HG03558 (cell line): Measurements from ENCODE around the gene FKBP15.

Source experiments
- ATAC-seq: cut with Tn5 transposase; IDR thresholded peaks from one replicate; pipeline ENCODE4 v1.9.1; 2021; ENCODE audit warnings: moderate number of reproducible peaks; ENCODE audit not compliant: unreplicated experiment; ENCODE audit errors: extremely low read depth

The FKBP15 gene

GRCh38 chr9:113184539-113184938, 36.5 kb downstream of the FKBP15 start:
- ATAC-seq: no peak

DNA sequence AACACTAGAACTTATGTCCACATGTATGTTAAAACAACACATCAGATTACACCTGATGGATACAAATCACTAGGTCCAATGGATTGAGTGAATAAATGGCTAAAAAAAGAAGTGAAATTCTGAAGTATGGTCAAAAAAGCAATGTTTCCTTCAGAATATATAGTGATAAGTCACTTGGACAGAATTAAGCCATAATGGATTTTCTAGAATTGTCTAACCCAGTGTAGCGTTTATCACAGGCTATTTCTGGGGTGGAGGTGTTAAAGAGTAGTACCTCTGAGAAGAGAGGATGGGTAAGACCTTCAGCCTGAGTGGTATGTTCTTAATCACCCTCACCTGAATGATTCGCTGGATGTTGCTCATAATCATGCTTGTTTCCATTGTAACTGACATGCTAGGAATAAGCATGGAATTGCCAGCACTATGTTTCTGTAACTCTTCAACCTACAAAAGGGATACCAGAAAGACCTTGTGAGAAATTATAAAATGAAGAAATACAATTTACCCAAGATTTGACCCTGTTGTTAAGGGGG, 37.1 kb downstream of the FKBP15 start:
- ATAC-seq: no peak

GRCh38 chr9:113181165-113181564, 39.9 kb downstream of the FKBP15 start:
- no peak for ATAC-seq

DNA sequence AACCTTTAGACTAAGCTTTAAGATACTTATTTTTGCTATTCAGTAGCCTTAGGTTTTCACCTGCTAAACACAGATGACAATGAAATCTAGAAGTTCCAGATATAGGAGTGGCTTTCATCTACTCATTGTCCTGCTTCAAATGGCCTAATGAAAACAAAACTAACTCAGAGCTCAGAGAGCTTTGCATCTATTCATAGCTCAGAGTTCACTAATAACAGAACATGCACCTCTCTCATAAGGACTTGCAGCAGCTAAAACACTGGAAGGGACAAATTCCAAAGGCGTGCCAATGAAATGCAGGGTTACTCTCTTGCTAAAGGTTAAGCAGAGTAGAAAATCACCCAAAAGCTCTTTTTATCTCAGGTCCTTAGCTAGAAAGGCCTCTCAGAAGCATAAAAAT, 41.2 kb downstream of the FKBP15 start:
- no peak for ATAC-seq

DNA sequence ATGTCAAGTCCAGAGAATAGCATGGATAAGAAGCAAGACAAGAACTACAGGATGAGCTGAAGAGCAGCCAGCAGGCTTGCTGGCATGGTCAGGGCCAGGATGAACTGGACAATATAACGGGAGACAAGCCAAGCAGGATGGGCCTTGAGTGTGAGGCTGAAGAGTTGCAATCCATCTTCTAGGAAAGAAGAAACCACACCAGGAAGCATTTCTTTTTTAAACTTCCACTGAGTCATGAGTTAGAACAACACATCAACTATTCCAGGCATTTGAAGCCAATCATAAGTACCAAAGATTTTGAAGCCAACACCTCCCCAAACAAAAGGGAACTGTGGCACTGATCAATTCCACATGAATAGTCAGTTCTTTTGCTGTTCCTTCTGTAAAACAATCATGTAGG, 43.0 kb downstream of the FKBP15 start:
- no peak for ATAC-seq

DNA sequence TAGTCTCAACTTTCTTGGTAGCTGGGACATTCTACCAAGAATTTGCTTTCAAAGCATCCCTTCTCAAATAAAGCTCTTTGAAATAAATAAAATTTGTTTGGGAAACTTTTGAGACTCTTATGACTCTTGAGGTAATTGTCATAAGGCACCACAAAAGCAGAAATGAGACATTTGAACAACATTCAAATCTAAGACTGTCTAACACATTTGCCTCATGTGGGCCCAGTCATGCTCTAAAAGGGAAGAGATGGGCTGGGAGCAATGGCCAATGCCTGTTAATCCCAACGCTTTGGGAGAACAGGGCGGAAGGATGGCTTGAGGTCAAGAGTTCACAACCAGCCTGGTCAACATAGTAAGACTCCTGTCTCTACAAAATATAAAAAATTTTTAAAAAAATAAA, 43.8 kb downstream of the FKBP15 start:
- no peak for ATAC-seq

DNA sequence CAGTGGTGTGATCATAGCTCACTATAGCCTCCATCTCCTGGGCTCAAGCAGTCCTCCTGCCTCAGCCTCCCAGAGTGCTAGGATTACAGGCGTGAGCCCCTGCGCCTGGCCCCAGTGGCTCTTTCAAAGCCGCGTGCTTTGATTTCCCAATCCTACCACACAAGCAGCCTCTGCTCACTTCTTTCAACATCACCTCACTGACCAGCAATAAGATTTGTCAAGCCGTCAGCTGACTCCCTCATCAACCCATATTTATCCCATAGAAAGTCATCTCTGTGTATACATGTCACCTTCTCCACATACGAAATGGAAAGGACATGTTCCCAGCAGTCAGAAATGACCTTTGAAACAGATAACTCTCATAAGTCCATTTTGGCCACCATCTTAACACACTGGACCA, 44.3 kb downstream of the FKBP15 start:
- ATAC-seq: no peak

- no peak for ATAC-seq
These were observed 47.7 kb downstream of the FKBP15 start for GRCh38 chr9:113173341-113173740.

GRCh38 chr9:113168809-113169208, 52.3 kb downstream of the FKBP15 start:
- ATAC-seq: no peak

- ATAC-seq: no peak
These were observed 55.0 kb downstream of the FKBP15 start for GRCh38 chr9:113166039-113166438.

DNA sequence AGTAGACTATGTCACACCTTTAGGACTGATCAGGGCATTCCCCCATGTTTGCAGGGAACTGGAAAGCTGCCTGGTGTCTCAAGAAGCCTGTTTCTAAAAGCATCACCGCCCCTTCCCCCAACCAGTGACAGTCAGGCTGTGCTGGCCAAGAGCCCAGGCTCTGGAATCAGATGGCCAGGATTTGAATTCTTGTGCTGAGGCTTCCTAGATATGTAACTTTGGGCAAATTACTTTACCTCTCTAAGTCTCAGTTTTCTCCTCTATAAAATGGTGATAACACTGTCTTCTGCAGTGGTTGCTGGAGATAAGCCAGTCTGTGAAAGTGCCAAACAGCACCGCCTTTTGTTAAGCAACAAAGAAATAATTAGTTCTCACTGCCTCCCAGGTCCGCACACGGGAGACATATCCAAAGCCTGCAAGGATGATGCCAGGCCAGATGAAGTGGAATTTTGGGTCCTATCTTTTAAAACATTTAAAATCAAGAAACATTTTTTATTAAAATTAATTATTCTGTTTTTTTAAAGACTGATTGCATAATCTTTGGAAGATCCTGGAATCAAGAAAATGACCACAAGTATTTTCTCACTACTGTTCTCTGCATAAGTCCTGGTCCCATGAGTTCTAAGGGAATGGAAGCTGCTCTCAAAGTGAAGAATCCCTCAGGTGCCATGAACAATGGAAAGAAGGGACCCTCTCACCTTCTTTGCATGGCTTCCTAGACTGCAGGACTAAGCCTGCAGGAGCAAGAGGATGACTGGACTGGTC, 56.4 kb downstream of the FKBP15 start:
- ATAC-seq: no peak

GRCh38 chr9:113163001-113163400, 58.1 kb downstream of the FKBP15 start:
- no peak for ATAC-seq

DNA sequence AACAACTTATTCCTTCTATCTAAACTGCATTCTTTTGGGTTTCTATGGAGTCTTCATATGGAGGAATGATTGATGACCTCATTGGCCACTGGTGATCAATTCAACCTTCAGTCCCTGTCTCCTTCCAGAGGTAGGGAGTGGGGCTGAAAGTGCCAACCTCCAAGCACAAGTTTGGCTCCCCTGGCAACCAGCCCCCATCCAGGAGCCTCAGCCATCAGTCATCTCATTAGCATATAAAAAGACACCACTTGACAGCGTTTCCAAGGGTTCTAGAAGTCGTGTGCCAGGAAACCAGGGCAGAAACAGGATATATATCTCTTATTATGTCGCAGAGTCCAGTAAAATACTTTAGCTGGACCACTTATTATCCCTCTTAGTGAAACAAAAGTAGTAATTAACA, 60.5 kb downstream of the FKBP15 start:
- ATAC-seq: no peak

DNA sequence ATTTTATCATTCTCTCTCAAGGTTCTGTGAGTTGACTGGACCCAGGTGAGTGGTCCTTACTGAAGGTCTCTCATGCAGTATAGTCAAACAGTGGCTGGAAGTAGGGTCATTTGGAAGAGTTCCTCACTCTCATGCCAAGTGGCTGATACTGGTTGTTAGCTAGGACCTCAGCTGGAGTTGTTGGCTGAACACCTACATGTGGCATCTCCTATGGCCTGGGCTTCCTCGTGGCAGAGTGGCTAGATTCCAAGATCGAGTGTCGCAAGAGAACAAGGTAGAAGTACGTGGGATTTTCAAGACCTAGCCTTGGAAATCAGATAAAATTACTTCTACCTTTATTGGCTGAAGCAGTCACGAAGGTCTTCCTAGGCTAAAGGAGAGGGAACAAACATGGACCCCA, 62.6 kb downstream of the FKBP15 start:
- no peak for ATAC-seq

- ATAC-seq: no peak
These were observed 64.2 kb downstream of the FKBP15 start for GRCh38 chr9:113156880-113157279.

GRCh38 chr9:113155911-113156588, 65.0 kb downstream of the FKBP15 start:
- ATAC-seq: no peak

- ATAC-seq: no peak
These were observed 66.1 kb downstream of the FKBP15 start for GRCh38 chr9:113154946-113155345.

GRCh38 chr9:113154471-113154870, 66.6 kb downstream of the FKBP15 start:
- ATAC-seq: no peak

GRCh38 chr9:113153599-113153998, 67.5 kb downstream of the FKBP15 start:
- ATAC-seq: no peak

- ATAC-seq: no peak
These were observed 68.4 kb downstream of the FKBP15 start for GRCh38 chr9:113152699-113153098.

DNA sequence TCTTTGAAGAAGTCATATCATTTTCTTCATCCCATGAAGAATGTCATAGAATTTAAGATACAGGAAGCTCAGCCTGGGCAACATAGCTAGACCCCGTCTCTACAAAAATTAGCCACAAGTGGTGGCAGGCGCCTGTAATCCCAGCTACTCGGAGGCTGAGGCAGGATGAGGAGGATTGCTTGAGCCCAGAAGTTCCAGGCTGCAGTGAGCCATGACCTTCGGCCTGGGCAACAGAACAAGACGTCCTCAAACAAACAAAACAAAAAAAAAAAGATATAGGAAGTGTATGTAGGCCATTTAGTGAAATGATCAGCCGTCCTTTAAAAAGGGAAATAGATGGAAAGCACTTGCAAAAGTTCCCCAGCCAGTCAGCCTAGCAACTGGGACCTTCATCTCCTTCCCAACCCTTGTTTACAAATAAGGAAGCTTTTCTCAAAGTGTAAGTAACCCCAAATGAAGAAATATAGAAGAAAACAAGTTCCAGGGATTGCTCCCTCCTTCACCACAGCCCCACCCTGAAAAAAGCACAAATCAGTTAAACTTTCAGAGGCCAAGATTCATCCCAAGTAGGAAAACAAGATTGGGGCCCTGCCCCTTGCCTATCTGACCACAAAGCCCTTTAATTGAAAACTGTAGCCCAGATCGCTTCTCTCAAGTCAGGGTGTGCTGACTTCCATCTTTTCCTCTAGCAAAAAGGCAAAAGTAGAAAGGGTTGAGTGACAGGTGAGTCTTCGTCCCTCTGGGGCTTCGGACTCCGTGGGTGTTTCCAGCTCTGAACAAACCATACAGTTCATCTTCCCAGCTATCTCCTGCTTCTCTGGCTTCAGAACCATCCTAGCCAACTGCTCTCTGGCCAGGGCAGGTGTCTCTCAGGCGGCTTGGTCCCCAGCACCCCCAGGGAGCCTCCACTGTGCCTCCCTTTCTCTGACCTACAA, 69.1 kb downstream of the FKBP15 start:
- no peak for ATAC-seq
